ENCODE results near the gene YBX3. TPM values are rescaled to one million over a fixed set of nuclear protein-coding genes. Genes with fewer than 3 reads are reported as not detected.
A peak's percentile ranks its signal among the peaks of the same experiment; 100 is the strongest.

Gene YBX3
- polyA plus RNA-seq, 1 of the 3 experiments (the other 2 are of a cell fraction): 22.4 TPM

- Histone ChIP-seq H3K9ac (no peak overlapping the region), H3K9me3 (no peaks in the 10 kb centered on the region), H3K4me2 (peak overlapping the region; percentile 9; the same call in 1 of the 2 replicates), H3K27me3 (ENCODE audit: insufficient read depth) (peaks cover 27% of the 10 kb centered on the region; the same call in 1 of the 2 replicates), H3K79me2 (ENCODE audit: insufficient read depth) (no peaks in the 10 kb centered on the region), H3K27ac (ENCODE audit: low read depth in 2 of 2, low read length in 1 of 2) (0 out of 4 replicates have a peak overlapping the region, but pooled peaks of 1 of the 2 experiments have one; percentile 0), H3K9me2 (no peaks in the 10 kb centered on the region), H4K20me1 (ENCODE audit: insufficient read depth) (no peaks in the 10 kb centered on the region), H3K36me3 (replicated peaks in 1 of 2; ENCODE audit: control insufficient read depth in 1 of 2, insufficient read depth in 2 of 2, low read length in 1 of 2) (no peaks in the 10 kb centered on the region), H3K4me1 (ENCODE audit: control insufficient read depth in 1 of 2, insufficient read depth in 2 of 2, low read depth in 1 of 2, low read length in 1 of 2) (no peaks in the 10 kb centered on the region; a peak in 1 of 4 replicates), H3K4me3 (ENCODE audit: low read depth in 2 of 2, low read length in 1 of 2) (no peak overlapping the region), H2AFZ (ENCODE audit: low read depth) (no peak overlapping the region), H3F3A (replicated peaks; ENCODE audit: insufficient read depth) (no peaks in the 10 kb centered on the region)
- POLR2A ChIA-PET: no interaction called here
- DNase-seq: no peak
- CTCF ChIA-PET: no interaction called here
- TF ChIP-seq POLR2AphosphoS5 (IDR thresholded peaks at IDR 0.05; ENCODE audit: low read depth, low read length): no peak
- TF ChIP-seq FOSL2 (IDR thresholded peaks at IDR 0.05; ENCODE audit: borderline replicate concordance, low read depth): peak; percentile 7; the same call in 1 of the 2 replicates
- 2% methylated on average over 6 of the region's 6 CpGs for WGBS (ENCODE audit: low lambda C conversion rate)
These were observed 6.3 kb downstream of the YBX3 start for GRCh38 chr12:10716704-10717315.

DNA sequence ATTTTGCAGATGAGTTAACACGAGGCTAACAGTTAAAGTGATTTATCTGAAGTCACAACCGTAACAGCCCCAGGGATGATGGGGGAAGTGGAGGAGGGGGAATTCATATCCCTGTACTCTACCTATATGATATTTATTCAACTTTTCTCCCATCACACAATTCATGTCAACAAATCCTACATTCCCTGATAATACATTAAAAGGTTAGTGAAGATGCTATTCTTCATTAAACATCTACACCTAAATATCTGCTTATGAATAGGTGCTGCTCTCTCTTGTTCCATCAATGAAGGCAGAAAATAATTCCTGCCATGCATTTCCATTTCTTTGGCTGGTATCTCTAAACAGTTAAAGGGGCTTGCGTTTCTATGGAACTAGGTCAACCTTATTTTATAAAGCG is 6.8 kb downstream of the YBX3 start:
- peak overlapping the region; percentile 9; the same call in 1 of the 2 replicates for H3K4me2 ChIP-seq
- ChIA-PET POLR2A (no interaction called here), CTCF (no interaction called here)
- no peak overlapping the region for H3K27ac ChIP-seq (ENCODE audit: low read depth in 2 of 2, low read length in 1 of 2)
- no peak overlapping the region for H2AFZ ChIP-seq (ENCODE audit: low read depth)
- H3K4me3 ChIP-seq (ENCODE audit: low read depth in 2 of 2, low read length in 1 of 2): no peak overlapping the region
- TF ChIP-seq RFX5 (IDR thresholded peaks at IDR 0.05; ENCODE audit: low read length) (no peak), USF2 (IDR thresholded peaks at IDR 0.05; ENCODE audit: borderline replicate concordance, low read depth, low read length) (no peak), CTCF (IDR thresholded peaks at IDR 0.05) (no peak), FOXM1 (IDR thresholded peaks at IDR 0.05; ENCODE audit: low read depth) (no peak), NFIC (IDR thresholded peaks at IDR 0.05; ENCODE audit: borderline replicate concordance) (no peak), POLR2AphosphoS5 (IDR thresholded peaks at IDR 0.05; ENCODE audit: low read depth, low read length) (no peak)
- no peaks in the 10 kb centered on the region for H3K9me3 ChIP-seq
- no peaks in the 10 kb centered on the region for H3K36me3 ChIP-seq (replicated peaks in 1 of 2; ENCODE audit: control insufficient read depth in 1 of 2, insufficient read depth in 2 of 2, low read length in 1 of 2)
- no peaks in the 10 kb centered on the region for H3F3A ChIP-seq (replicated peaks; ENCODE audit: insufficient read depth)
- no peaks in the 10 kb centered on the region for H3K9me2 ChIP-seq
- 7% methylated on average over 4 of the region's 4 CpGs for WGBS (ENCODE audit: low lambda C conversion rate)
- peaks cover 23% of the 10 kb centered on the region; the same call in 1 of the 2 replicates for H3K27me3 ChIP-seq (ENCODE audit: insufficient read depth)
- no peaks in the 10 kb centered on the region for H4K20me1 ChIP-seq (ENCODE audit: insufficient read depth)
- H3K9ac ChIP-seq: no peak overlapping the region
- no peaks in the 10 kb centered on the region for H3K79me2 ChIP-seq (ENCODE audit: insufficient read depth)
- DNase-seq: no peak
- H3K4me1 ChIP-seq (ENCODE audit: control insufficient read depth in 1 of 2, insufficient read depth in 2 of 2, low read depth in 1 of 2, low read length in 1 of 2): no peaks in the 10 kb centered on the region; a peak in 1 of 4 replicates

DNA sequence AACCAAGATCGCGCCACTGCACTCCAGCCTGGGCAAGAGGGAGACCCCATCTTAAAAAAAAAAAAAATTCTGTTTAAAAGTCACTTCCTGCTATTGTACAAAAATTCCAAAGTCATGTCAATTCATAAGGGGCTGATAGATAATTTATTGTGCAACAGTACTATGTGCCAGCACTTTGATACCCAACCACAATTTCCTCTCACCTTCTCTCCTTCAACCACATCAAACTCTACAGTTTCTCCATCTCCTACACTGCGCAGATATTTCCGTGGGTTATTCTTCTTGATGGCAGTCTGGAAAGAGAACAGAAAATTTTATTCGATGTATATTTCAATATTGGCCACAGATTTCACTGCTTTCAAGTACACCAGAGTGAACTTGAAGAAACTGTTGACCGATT is 7.6 kb downstream of the YBX3 start:
- no peak for DNase-seq
- no peak overlapping the region for H3K4me3 ChIP-seq (ENCODE audit: low read depth in 2 of 2, low read length in 1 of 2)
- ChIA-PET POLR2A (no interaction called here), CTCF (no interaction called here)
- no peak overlapping the region for H2AFZ ChIP-seq (ENCODE audit: low read depth)
- no peaks in the 10 kb centered on the region for H3K36me3 ChIP-seq (replicated peaks in 1 of 2; ENCODE audit: control insufficient read depth in 1 of 2, insufficient read depth in 2 of 2, low read length in 1 of 2)
- H4K20me1 ChIP-seq (ENCODE audit: insufficient read depth): no peaks in the 10 kb centered on the region
- H3K79me2 ChIP-seq (ENCODE audit: insufficient read depth): no peaks in the 10 kb centered on the region
- H3K9me3 ChIP-seq: no peaks in the 10 kb centered on the region
- H3K9ac ChIP-seq: no peak overlapping the region
- no peak overlapping the region for H3K27ac ChIP-seq (ENCODE audit: low read depth in 2 of 2, low read length in 1 of 2)
- peaks cover 23% of the 10 kb centered on the region; the same call in 1 of the 2 replicates for H3K27me3 ChIP-seq (ENCODE audit: insufficient read depth)
- H3K4me2 ChIP-seq: no peak overlapping the region
- H3K4me1 ChIP-seq (ENCODE audit: control insufficient read depth in 1 of 2, insufficient read depth in 2 of 2, low read depth in 1 of 2, low read length in 1 of 2): no peaks in the 10 kb centered on the region; a peak in 1 of 4 replicates
- no peaks in the 10 kb centered on the region for H3K9me2 ChIP-seq
- no peaks in the 10 kb centered on the region for H3F3A ChIP-seq (replicated peaks; ENCODE audit: insufficient read depth)
- WGBS (ENCODE audit: low lambda C conversion rate): 32% methylated on average over 6 of the region's 6 CpGs
- TF ChIP-seq SMC3 (IDR thresholded peaks at IDR 0.05; ENCODE audit: low read depth, low read length) (no peak), CTCF (IDR thresholded peaks at IDR 0.05) (no peak), NRF1 (IDR thresholded peaks at IDR 0.05; ENCODE audit: low read depth, low read length) (no peak), NFIC (IDR thresholded peaks at IDR 0.05; ENCODE audit: borderline replicate concordance) (no peak), EP300 (IDR thresholded peaks at IDR 0.05; ENCODE audit: borderline replicate concordance in 1 of 2, low read depth in 1 of 2, low read length in 1 of 2) (no peak), RXRA (IDR thresholded peaks at IDR 0.05; ENCODE audit: borderline replicate concordance, low read depth) (no peak), FOXM1 (IDR thresholded peaks at IDR 0.05; ENCODE audit: low read depth) (no peak), JUND (IDR thresholded peaks at IDR 0.05) (no peak), FOXJ3 (CRISPR knock-in tag; IDR thresholded peaks at IDR 0.05) (no peak), MXI1 (IDR thresholded peaks at IDR 0.05; ENCODE audit: low read depth, low read length) (no peak), TEAD4 (IDR thresholded peaks at IDR 0.05; ENCODE audit: borderline replicate concordance, insufficient read depth) (no peak)
